K562 (cell line): ENCODE results near the gene RRBP1. TPM values are rescaled to one million over a fixed set of nuclear protein-coding genes. Genes with fewer than 3 reads are reported as not detected.

Experiments used
- ADNP ChIP-seq: fragments of 200-800 bp; sonication (Bioruptor generic); IDR thresholded peaks from 2 replicates; pipeline ENCODE4 v1.6.1; 2016; ENCODE audit warnings: missing genetic modification characterization, missing compliant biosample characterization
- GATAD2A ChIP-seq: fragments of 450-650 bp; IDR thresholded peaks from 2 replicates; pipeline ENCODE4 v1.6.1; 2017
- MEIS2 ChIP-seq: fragments of 450-650 bp; IDR thresholded peaks from 2 replicates; pipeline ENCODE4 v1.6.1; 2014; ENCODE audit warnings: mild to moderate bottlenecking; ENCODE audit not compliant: partially characterized antibody
- PYGO2 ChIP-seq: fragments of 450-650 bp; IDR thresholded peaks from 2 replicates; pipeline ENCODE4 v1.6.1; 2016; ENCODE audit warnings: mild to moderate bottlenecking, missing genetic modification characterization, moderate library complexity, missing compliant biosample characterization
- RAD21 ChIP-seq, 2 experiments: fragments of 250-450 bp in 1 of 2; fragments of 450-650 bp in 1 of 2; sonication (Bioruptor Pico) in 1 of 2; formaldehyde crosslinking in 1 of 2; IDR thresholded peaks in 1 of 2; conservative IDR thresholded peaks in 1 of 2; 2 replicates each; pipeline versions ENCODE4 v1.4.0 to v1.8.0; 2020 to 2022; ENCODE audit warnings: mild to moderate bottlenecking in 2 of 2, moderate library complexity in 1 of 2
- RB1 ChIP-seq: fragments of 450-650 bp; IDR thresholded peaks from 2 replicates; pipeline ENCODE4 v1.6.1; 2017; ENCODE audit warnings: low read depth, mild to moderate bottlenecking
- RBM17 ChIP-seq: fragments of 200-400 bp; formaldehyde crosslinking; IDR thresholded peaks from 2 replicates; pipeline ENCODE4 v1.6.1; 2017; ENCODE audit warnings: low read depth, mild to moderate bottlenecking, low read length, borderline replicate concordance
- SIN3A ChIP-seq, 2 experiments: fragments of 150-350 bp in 1 of 2; IDR thresholded peaks; 2 replicates each; pipeline ENCODE4 v1.6.1; 2011 to 2016; ENCODE audit warnings: borderline replicate concordance in 2 of 2, low read depth in 2 of 2, low read length in 2 of 2, mild to moderate bottlenecking in 2 of 2, moderate library complexity in 2 of 2; ENCODE audit not compliant: control insufficient read depth in 1 of 2
- YY1 ChIP-seq, 3 experiments: IDR thresholded peaks; 2 replicates each; pipeline ENCODE4 v1.6.1; 2011; ENCODE audit warnings: low read length in 2 of 3, mild to moderate bottlenecking in 2 of 3, moderate library complexity in 2 of 3, borderline replicate concordance in 1 of 3, control low read depth in 1 of 3, low read depth in 1 of 3; ENCODE audit not compliant: insufficient read depth in 3 of 3, insufficient replicate concordance in 2 of 3, control insufficient read depth in 1 of 3, insufficient read length in 1 of 3; ENCODE audit errors: extremely low read depth in 1 of 3
- ZNF24 ChIP-seq: fragments of 450-650 bp; IDR thresholded peaks from 2 replicates; pipeline ENCODE4 v1.6.1; 2016
- polyA plus RNA-seq, 8 experiments: library from polyadenylated mRNA; depleted of rRNA in 4 of 8; stranded (reverse) in 5 of 8; unstranded in 3 of 8; fragments of >200 nt; fragmentation: Nextera tagmentation in 2 of 8; fragmentation: Illumina TruSeq in 1 of 8; extraction: Ambion mirVana in 2 of 8; extraction: Trizol in 1 of 8; gene quantifications; 2 replicates each; pipeline versions ENCODE4 v1.2.1 to v1.2.3, GENCODE V29; 2011 to 2014; ENCODE audit warnings: inconsistent platforms in 1 of 8, missing spikeins in 1 of 8
- total RNA-seq, 7 experiments: library from RNA; depleted of rRNA in 6 of 7; stranded (reverse); fragments of >200 nt in 6 of 7; fragmentation: Illumina TruSeq in 2 of 7; extraction: Trizol in 2 of 7; gene quantifications; 2 replicates each; pipeline versions ENCODE4 v1.2.1 to v1.2.3, GENCODE V29; 2011 to 2021; ENCODE audit warnings: low replicate concordance in 1 of 7
- TF ChIP-seq, protein P1 (sequence below), 2 experiments: fragments of 200-800 bp in 1 of 2; sonication (Bioruptor generic) in 1 of 2; sonication (generic) in 1 of 2; formaldehyde crosslinking in 1 of 2; IDR thresholded peaks in 1 of 2; conservative IDR thresholded peaks in 1 of 2; 2 replicates each; pipeline versions ENCODE4 v1.5.0 to v1.6.1; 2016 to 2020; ENCODE audit warnings: missing compliant biosample characterization in 1 of 2, missing genetic modification characterization in 1 of 2, missing genetic modification reagents in 1 of 2
- TF ChIP-seq, protein P2 (sequence below): fragments of 450-650 bp; formaldehyde crosslinking; IDR thresholded peaks from 2 replicates; pipeline ENCODE4 v1.4.0; 2022; ENCODE audit warnings: missing genetic modification characterization
- TF ChIP-seq, protein P3 (sequence below), 2 experiments: fragments of 450-650 bp; formaldehyde crosslinking in 1 of 2; IDR thresholded peaks; 2 replicates each; pipeline versions ENCODE4 v1.4.0 to v1.6.1; 2014 to 2020; ENCODE audit warnings: mild to moderate bottlenecking in 2 of 2, borderline replicate concordance in 1 of 2, low read depth in 1 of 2

RRBP1 gene
- total and polyA plus RNA-seq, 9 of the 15 experiments (the other 6 are each of a cell fraction or from before 2014, with no cell fraction given) = 0.84 to 32.0 (median 17.6) TPM

DNA sequence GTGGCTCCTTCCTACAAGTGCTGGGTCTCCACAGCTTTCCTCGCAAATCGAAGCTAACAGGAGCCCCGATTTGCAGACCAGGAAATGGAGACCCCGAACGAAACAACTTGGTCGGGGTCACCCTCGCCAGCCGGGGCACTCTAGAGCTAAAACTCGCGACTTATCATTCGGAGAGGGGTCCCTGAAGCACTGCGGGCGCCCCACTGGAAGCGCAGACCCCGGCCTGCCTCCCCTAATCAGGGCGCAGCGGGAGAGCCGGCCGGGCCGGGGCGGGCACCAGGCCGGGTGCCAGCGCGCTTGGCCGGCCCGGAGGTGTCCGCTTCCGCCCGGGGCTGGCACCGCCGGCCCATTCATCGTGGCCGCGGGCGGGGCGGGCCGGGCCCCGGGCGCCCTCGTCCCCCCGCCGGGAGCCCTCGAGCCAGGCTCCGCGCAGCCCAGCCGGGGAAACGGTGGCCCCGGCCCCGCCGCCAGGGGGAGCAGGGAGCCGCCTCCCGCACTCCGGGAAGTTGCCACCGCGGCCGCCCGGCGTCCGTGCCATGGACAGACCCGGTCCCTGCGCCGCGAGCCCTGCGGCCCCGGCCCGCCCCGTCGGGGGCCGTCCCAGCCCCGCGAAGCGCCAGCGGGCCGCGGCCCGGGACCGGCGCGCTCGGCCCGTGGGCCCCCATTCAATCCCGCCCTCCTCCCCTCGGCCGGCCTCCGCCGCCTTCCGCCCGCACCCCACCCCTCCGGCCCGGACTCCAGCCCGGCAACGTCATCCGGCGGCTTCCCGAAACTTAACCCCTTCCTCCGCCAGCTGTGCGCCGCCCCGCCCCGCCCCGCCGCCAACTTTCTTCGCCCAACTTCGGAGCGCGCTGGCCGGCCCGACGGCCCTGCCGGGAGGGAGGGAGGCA is 961 bp downstream of the RRBP1 start (continued):
- TF ChIP-seq, protein P1, sequence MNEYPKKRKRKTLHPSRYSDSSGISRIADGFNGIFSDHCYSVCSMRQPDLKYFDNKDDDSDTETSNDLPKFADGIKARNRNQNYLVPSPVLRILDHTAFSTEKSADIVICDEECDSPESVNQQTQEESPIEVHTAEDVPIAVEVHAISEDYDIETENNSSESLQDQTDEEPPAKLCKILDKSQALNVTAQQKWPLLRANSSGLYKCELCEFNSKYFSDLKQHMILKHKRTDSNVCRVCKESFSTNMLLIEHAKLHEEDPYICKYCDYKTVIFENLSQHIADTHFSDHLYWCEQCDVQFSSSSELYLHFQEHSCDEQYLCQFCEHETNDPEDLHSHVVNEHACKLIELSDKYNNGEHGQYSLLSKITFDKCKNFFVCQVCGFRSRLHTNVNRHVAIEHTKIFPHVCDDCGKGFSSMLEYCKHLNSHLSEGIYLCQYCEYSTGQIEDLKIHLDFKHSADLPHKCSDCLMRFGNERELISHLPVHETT (CRISPR knock-in tag; conservative IDR thresholded peaks at IDR 0.05 in 1 of 2, IDR thresholded peaks at IDR 0.05 in 1 of 2) = peak in 1 of 2 experiments; percentile 60; a peak in 1 of 4 replicates
- TF ChIP-seq PYGO2 (tag) = no peak
- peak in 1 of 3 experiments; percentile 10 for TF ChIP-seq YY1 (IDR thresholded peaks at IDR 0.05; ENCODE audit: borderline replicate concordance in 1 of 3, control insufficient read depth in 1 of 3, extremely low read depth in 1 of 3, insufficient read depth in 3 of 3, insufficient read length in 1 of 3, insufficient replicate concordance in 2 of 3, low read depth in 1 of 3, low read length in 2 of 3)
- TF ChIP-seq RB1 = 0 out of 2 replicates have a peak, but pooled peaks have one; percentile 31
- TF ChIP-seq ADNP (tag) = no peak
- TF ChIP-seq RAD21 (CRISPR knock-in tag; conservative IDR thresholded peaks at IDR 0.05 in 1 of 2, IDR thresholded peaks at IDR 0.05 in 1 of 2) = peak; percentile 18 to 55; a peak in 3 of 4 replicates
- TF ChIP-seq SIN3A (IDR thresholded peaks at IDR 0.05; ENCODE audit: borderline replicate concordance in 2 of 2, control insufficient read depth in 1 of 2, low read depth in 2 of 2, low read length in 2 of 2) = peak in 1 of 2 experiments; percentile 58; a peak in 1 of 4 replicates
- TF ChIP-seq, protein P2, sequence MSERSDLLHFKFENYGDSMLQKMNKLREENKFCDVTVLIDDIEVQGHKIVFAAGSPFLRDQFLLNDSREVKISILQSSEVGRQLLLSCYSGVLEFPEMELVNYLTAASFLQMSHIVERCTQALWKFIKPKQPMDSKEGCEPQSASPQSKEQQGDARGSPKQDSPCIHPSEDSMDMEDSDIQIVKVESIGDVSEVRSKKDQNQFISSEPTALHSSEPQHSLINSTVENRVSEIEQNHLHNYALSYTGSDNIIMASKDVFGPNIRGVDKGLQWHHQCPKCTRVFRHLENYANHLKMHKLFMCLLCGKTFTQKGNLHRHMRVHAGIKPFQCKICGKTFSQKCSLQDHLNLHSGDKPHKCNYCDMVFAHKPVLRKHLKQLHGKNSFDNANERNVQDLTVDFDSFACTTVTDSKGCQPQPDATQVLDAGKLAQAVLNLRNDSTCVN (CRISPR knock-in tag) = no peak
- TF ChIP-seq GATAD2A = no peak
- TF ChIP-seq, protein P3, sequence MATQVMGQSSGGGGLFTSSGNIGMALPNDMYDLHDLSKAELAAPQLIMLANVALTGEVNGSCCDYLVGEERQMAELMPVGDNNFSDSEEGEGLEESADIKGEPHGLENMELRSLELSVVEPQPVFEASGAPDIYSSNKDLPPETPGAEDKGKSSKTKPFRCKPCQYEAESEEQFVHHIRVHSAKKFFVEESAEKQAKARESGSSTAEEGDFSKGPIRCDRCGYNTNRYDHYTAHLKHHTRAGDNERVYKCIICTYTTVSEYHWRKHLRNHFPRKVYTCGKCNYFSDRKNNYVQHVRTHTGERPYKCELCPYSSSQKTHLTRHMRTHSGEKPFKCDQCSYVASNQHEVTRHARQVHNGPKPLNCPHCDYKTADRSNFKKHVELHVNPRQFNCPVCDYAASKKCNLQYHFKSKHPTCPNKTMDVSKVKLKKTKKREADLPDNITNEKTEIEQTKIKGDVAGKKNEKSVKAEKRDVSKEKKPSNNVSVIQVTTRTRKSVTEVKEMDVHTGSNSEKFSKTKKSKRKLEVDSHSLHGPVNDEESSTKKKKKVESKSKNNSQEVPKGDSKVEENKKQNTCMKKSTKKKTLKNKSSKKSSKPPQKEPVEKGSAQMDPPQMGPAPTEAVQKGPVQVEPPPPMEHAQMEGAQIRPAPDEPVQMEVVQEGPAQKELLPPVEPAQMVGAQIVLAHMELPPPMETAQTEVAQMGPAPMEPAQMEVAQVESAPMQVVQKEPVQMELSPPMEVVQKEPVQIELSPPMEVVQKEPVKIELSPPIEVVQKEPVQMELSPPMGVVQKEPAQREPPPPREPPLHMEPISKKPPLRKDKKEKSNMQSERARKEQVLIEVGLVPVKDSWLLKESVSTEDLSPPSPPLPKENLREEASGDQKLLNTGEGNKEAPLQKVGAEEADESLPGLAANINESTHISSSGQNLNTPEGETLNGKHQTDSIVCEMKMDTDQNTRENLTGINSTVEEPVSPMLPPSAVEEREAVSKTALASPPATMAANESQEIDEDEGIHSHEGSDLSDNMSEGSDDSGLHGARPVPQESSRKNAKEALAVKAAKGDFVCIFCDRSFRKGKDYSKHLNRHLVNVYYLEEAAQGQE (IDR thresholded peaks at IDR 0.05; ENCODE audit: borderline replicate concordance) = 0 out of 2 replicates have a peak, but pooled peaks have one; percentile 21
- TF ChIP-seq, protein P3 (CRISPR knock-in tag; IDR thresholded peaks at IDR 0.05; ENCODE audit: low read depth) = no peak
- TF ChIP-seq RBM17 = no peak
- TF ChIP-seq ZNF24 = no peak
- TF ChIP-seq MEIS2 = no peak
